ENCODE measurements around the gene COIL. TPM values are rescaled to one million over a fixed set of nuclear protein-coding genes. Genes with fewer than 3 reads are reported as not detected.
"Not testable (repeated sequence)": the region's sequence is repeated elsewhere in the genome, so short reads cannot be mapped to it uniquely, and the experiment has no call there.

Gene COIL
- total RNA-seq, 1 donor from 2014 or later: 32.6 TPM

GRCh38 chr17:56980526-56980925 is 19.7 kb upstream of the COIL start:
- not testable (repeated sequence) for DNase-seq (ENCODE audit: low spot score in 2 of 2); FAIRE-seq

- DNase-seq (ENCODE audit: low spot score in 2 of 2): no peak
- no peak for FAIRE-seq
These were observed 18.2 kb upstream of the COIL start for GRCh38 chr17:56979091-56979480.

- no peak for FAIRE-seq
These were observed 17.7 kb upstream of the COIL start for GRCh38 chr17:56978441-56979090.

GRCh38 chr17:56977673-56978395 is 17.0 kb upstream of the COIL start, which contains the start of gene SCPEP1:
Gene SCPEP1, plus strand, starts transcription at chr17:56978131. Its CDS starts 29 bp downstream, at chr17:56978160.
- FAIRE-seq (no peak), DNase-seq (ENCODE audit: low spot score in 2 of 2) (peak; percentile 94 to 97)

More at GRCh38 chr17:56978441-56979090, 17.7 kb upstream of the COIL start:
- peak in 1 of 2 donors; percentile 43 for DNase-seq (ENCODE audit: low spot score in 2 of 2)

GRCh38 chr17:56976941-56977608 is 16.2 kb upstream of the COIL start:
- FAIRE-seq: peak; percentile 24

GRCh38 chr17:56975656-56976055 is 14.8 kb upstream of the COIL start:
- DNase-seq (ENCODE audit: low spot score in 2 of 2): no peak
- no peak for FAIRE-seq

More at GRCh38 chr17:56976941-56977608, 16.2 kb upstream of the COIL start:
- no peak for DNase-seq (ENCODE audit: low spot score in 2 of 2)

- FAIRE-seq (no peak), DNase-seq (ENCODE audit: low spot score in 2 of 2) (no peak)
These were observed 13.2 kb upstream of the COIL start for GRCh38 chr17:56974055-56974454.

GRCh38 chr17:56973520-56973919 is 12.7 kb upstream of the COIL start:
- no peak for DNase-seq (ENCODE audit: low spot score in 2 of 2)

GRCh38 chr17:56972111-56972730 is 11.4 kb upstream of the COIL start:
- no peak for DNase-seq (ENCODE audit: low spot score in 2 of 2)
- FAIRE-seq: no peak

More at GRCh38 chr17:56973520-56973919, 12.7 kb upstream of the COIL start:
- FAIRE-seq: no peak

- DNase-seq (ENCODE audit: low spot score in 2 of 2): no peak
- FAIRE-seq: no peak
These were observed 10.1 kb upstream of the COIL start for GRCh38 chr17:56970974-56971373.

GRCh38 chr17:56966338-56966737 is 5.5 kb upstream of the COIL start:
- no peak for DNase-seq (ENCODE audit: low spot score in 2 of 2)
- FAIRE-seq: no peak

GRCh38 chr17:56965681-56966080 is 4.8 kb upstream of the COIL start:
- not testable (repeated sequence) for FAIRE-seq; DNase-seq (ENCODE audit: low spot score in 2 of 2)

- DNase-seq (ENCODE audit: low spot score in 2 of 2); FAIRE-seq: not testable (repeated sequence)
These were observed 4.4 kb upstream of the COIL start for GRCh38 chr17:56965241-56965640.

- no peak for FAIRE-seq
- no peak for DNase-seq (ENCODE audit: low spot score in 2 of 2)
These were observed 3.9 kb downstream of the COIL start for GRCh38 chr17:56956992-56957391.

GRCh38 chr17:56949595-56949994 is 11.3 kb downstream of the COIL start:
- FAIRE-seq (no peak), DNase-seq (ENCODE audit: low spot score in 2 of 2) (no peak)

- DNase-seq (ENCODE audit: low spot score in 2 of 2) (no peak), FAIRE-seq (no peak)
These were observed 12.4 kb downstream of the COIL start for GRCh38 chr17:56948491-56948890.

GRCh38 chr17:56947741-56948140 is 13.1 kb downstream of the COIL start:
- FAIRE-seq (no peak), DNase-seq (ENCODE audit: low spot score in 2 of 2) (no peak)

GRCh38 chr17:56945938-56946505 is 14.8 kb downstream of the COIL start:
- no peak for FAIRE-seq

GRCh38 chr17:56943505-56944125 is 17.2 kb downstream of the COIL start:
- FAIRE-seq: no peak
- DNase-seq (ENCODE audit: low spot score in 2 of 2): no peak

More at GRCh38 chr17:56945938-56946505, 14.8 kb downstream of the COIL start:
- DNase-seq (ENCODE audit: low spot score in 2 of 2): no peak
